ENCODE data around the gene ADCY10. TPM values are rescaled to one million over a fixed set of nuclear protein-coding genes. Genes with fewer than 3 reads are reported as not detected.

The ADCY10 gene
- total RNA-seq, 1 donor from 2014 or later = 0.27 TPM

DNA sequence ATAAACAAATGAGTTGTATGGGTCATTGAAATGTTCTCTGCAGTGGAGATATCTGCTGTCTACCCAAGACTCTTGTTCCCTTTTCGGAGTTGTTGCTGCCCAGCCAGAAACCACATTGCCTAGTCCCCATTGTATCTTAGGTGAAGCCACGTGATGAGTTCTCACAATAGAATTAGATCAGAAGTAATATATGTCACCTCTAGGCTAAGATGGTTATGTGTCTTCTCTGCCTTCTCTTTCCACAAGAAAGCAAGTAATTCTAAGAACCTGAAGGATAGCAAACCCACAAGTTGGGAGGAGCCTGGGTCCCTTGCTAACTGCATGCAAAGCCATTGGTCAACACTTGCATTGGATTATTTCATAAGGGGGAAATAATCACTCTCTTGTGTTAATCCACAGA, 76.6 kb downstream of the ADCY10 start:
- Mint-ChIP-seq H3K36me3 (ENCODE audit: low read depth, unreplicated experiment) (no peaks in the 10 kb centered on the region), H3K27ac (ENCODE audit: unreplicated experiment) (no peak overlapping the region), H3K4me3 (ENCODE audit: unreplicated experiment) (no peak overlapping the region), H3K4me1 (ENCODE audit: low read depth, unreplicated experiment) (no peaks in the 10 kb centered on the region), H3K9me3 (ENCODE audit: unreplicated experiment) (peaks cover 2% of the 10 kb centered on the region), H3K27me3 (ENCODE audit: low read depth, unreplicated experiment) (peaks cover 6% of the 10 kb centered on the region)
- Histone ChIP-seq H3K4me1 (ENCODE audit: insufficient read depth, low read length) (no peaks in the 10 kb centered on the region), H3K27me3 (ENCODE audit: insufficient read depth, low read length) (no peaks in the 10 kb centered on the region), H3K36me3 (ENCODE audit: insufficient read depth, low read length) (no peaks in the 10 kb centered on the region), H3K9ac (ENCODE audit: low read length) (no peak overlapping the region), H3K27ac (ENCODE audit: low read depth, low read length) (no peak overlapping the region), H3K79me2 (ENCODE audit: insufficient read depth, low read length) (no peaks in the 10 kb centered on the region), H3K4me3 (ENCODE audit: insufficient read depth, low read depth, low read length) (no peak overlapping the region), H2AFZ (ENCODE audit: low read depth, low read length) (no peak overlapping the region), H4K20me1 (ENCODE audit: insufficient read depth, low read length) (no peaks in the 10 kb centered on the region), H3K4me2 (ENCODE audit: low read length) (no peak overlapping the region), H3K9me3 (ENCODE audit: insufficient read depth, low read depth, low read length) (no peaks in the 10 kb centered on the region)
- no peak for TF ChIP-seq EZH2 (IDR thresholded peaks at IDR 0.05; ENCODE audit: insufficient read depth, low read length)
- TF ChIP-seq, protein P1, sequence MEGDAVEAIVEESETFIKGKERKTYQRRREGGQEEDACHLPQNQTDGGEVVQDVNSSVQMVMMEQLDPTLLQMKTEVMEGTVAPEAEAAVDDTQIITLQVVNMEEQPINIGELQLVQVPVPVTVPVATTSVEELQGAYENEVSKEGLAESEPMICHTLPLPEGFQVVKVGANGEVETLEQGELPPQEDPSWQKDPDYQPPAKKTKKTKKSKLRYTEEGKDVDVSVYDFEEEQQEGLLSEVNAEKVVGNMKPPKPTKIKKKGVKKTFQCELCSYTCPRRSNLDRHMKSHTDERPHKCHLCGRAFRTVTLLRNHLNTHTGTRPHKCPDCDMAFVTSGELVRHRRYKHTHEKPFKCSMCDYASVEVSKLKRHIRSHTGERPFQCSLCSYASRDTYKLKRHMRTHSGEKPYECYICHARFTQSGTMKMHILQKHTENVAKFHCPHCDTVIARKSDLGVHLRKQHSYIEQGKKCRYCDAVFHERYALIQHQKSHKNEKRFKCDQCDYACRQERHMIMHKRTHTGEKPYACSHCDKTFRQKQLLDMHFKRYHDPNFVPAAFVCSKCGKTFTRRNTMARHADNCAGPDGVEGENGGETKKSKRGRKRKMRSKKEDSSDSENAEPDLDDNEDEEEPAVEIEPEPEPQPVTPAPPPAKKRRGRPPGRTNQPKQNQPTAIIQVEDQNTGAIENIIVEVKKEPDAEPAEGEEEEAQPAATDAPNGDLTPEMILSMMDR (IDR thresholded peaks at IDR 0.05; ENCODE audit: insufficient read depth, low read depth, low read length) = no peak
- DNase-seq (ENCODE audit: low read depth) = no peak
- no peak for FAIRE-seq

DNA sequence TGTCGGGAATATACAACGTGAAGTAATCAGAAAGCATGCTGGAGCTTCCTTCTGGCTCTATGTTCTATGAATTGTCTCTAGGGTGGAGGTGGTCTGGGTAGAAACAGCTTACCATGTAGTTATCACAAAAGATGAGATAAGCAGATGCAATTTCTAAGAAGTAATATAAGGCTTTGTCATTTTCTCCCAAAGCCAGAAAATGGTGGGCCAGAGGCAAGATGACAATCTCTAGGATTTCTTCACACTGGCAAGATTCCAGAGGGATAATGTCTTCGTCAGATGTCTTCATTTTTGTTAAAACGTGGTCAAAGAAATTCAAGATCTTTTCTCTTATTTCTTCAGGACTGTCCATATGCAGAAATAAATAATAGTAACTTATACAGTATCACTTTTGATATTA, 77.7 kb downstream of the ADCY10 start:
- Histone ChIP-seq H3K27ac (ENCODE audit: low read depth, low read length) (no peak overlapping the region), H3K4me2 (ENCODE audit: low read length) (no peak overlapping the region), H3K4me1 (ENCODE audit: insufficient read depth, low read length) (no peaks in the 10 kb centered on the region), H3K36me3 (ENCODE audit: insufficient read depth, low read length) (no peaks in the 10 kb centered on the region), H3K9ac (ENCODE audit: low read length) (no peak overlapping the region), H3K4me3 (ENCODE audit: insufficient read depth, low read depth, low read length) (no peak overlapping the region), H3K79me2 (ENCODE audit: insufficient read depth, low read length) (no peaks in the 10 kb centered on the region), H2AFZ (ENCODE audit: low read depth, low read length) (no peak overlapping the region), H4K20me1 (ENCODE audit: insufficient read depth, low read length) (no peaks in the 10 kb centered on the region), H3K9me3 (ENCODE audit: insufficient read depth, low read depth, low read length) (no peaks in the 10 kb centered on the region), H3K27me3 (ENCODE audit: insufficient read depth, low read length) (no peaks in the 10 kb centered on the region)
- Mint-ChIP-seq H3K27me3 (ENCODE audit: low read depth, unreplicated experiment) (peaks cover 6% of the 10 kb centered on the region), H3K36me3 (ENCODE audit: low read depth, unreplicated experiment) (no peaks in the 10 kb centered on the region), H3K9me3 (ENCODE audit: unreplicated experiment) (peaks cover 2% of the 10 kb centered on the region), H3K27ac (ENCODE audit: unreplicated experiment) (no peak overlapping the region), H3K4me1 (ENCODE audit: low read depth, unreplicated experiment) (no peaks in the 10 kb centered on the region), H3K4me3 (ENCODE audit: unreplicated experiment) (no peak overlapping the region)
- no peak for DNase-seq (ENCODE audit: low read depth)
- no peak for FAIRE-seq
- no peak for TF ChIP-seq EZH2 (IDR thresholded peaks at IDR 0.05; ENCODE audit: insufficient read depth, low read length)
- TF ChIP-seq, protein P1 (IDR thresholded peaks at IDR 0.05; ENCODE audit: insufficient read depth, low read depth, low read length) = no peak

DNA sequence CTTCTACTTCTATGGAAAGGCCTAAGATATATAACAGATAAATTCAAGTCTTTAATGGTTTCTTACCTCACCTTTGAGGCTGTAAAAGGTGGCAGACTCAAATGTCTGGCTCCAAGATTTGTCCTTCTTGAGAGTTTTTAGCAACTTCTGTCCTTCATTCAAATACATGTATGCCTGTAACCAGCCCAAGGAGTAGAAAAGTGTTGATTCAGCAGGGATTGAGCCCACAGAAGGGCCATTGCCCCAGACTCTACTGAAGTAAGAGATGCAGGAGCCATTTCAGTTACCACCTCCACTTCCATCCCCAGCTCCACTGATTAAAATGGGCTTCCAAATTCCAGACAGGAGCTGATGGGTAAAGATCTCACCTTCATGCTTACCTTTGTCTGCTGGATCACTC, 80.0 kb downstream of the ADCY10 start:
- Histone ChIP-seq H3K27ac (ENCODE audit: low read depth, low read length) (no peak overlapping the region), H3K4me3 (ENCODE audit: insufficient read depth, low read depth, low read length) (no peak overlapping the region), H3K9me3 (ENCODE audit: insufficient read depth, low read depth, low read length) (no peaks in the 10 kb centered on the region), H3K36me3 (ENCODE audit: insufficient read depth, low read length) (no peaks in the 10 kb centered on the region), H3K79me2 (ENCODE audit: insufficient read depth, low read length) (no peaks in the 10 kb centered on the region), H4K20me1 (ENCODE audit: insufficient read depth, low read length) (no peaks in the 10 kb centered on the region), H3K4me2 (ENCODE audit: low read length) (no peak overlapping the region), H2AFZ (ENCODE audit: low read depth, low read length) (no peak overlapping the region), H3K4me1 (ENCODE audit: insufficient read depth, low read length) (no peaks in the 10 kb centered on the region), H3K27me3 (ENCODE audit: insufficient read depth, low read length) (no peaks in the 10 kb centered on the region), H3K9ac (ENCODE audit: low read length) (no peak overlapping the region)
- peaks cover 6% of the 10 kb centered on the region for H3K4me1 Mint-ChIP-seq (ENCODE audit: low read depth, unreplicated experiment)
- peaks cover 2% of the 10 kb centered on the region for H3K9me3 Mint-ChIP-seq (ENCODE audit: unreplicated experiment)
- TF ChIP-seq, protein P1 (IDR thresholded peaks at IDR 0.05; ENCODE audit: insufficient read depth, low read depth, low read length) = no peak
- no peak for TF ChIP-seq EZH2 (IDR thresholded peaks at IDR 0.05; ENCODE audit: insufficient read depth, low read length)
- no peaks in the 10 kb centered on the region for H3K36me3 Mint-ChIP-seq (ENCODE audit: low read depth, unreplicated experiment)
- no peak overlapping the region for H3K27ac Mint-ChIP-seq (ENCODE audit: unreplicated experiment)
- no peak overlapping the region for H3K4me3 Mint-ChIP-seq (ENCODE audit: unreplicated experiment)
- peaks cover 6% of the 10 kb centered on the region for H3K27me3 Mint-ChIP-seq (ENCODE audit: low read depth, unreplicated experiment)
- DNase-seq (ENCODE audit: low read depth) (no peak), FAIRE-seq (no peak)
